Loucy (cell line): ENCODE results near the gene FAM53B.

Experiments
- CTCF ChIP-seq: fragments of 200-600 bp; sonication (generic); conservative IDR thresholded peaks from 2 replicates; pipeline ENCODE4 v1.5.1; 2014; ENCODE audit warnings: mild to moderate bottlenecking, antibody characterized with exemption, low read length
- EZH2phosphoT487 ChIP-seq: fragments of 200-600 bp; IDR thresholded peaks from 2 replicates; pipeline ENCODE4 v1.6.1; 2018; ENCODE audit warnings: antibody characterized with exemption, mild to moderate bottlenecking, moderate library complexity, borderline replicate concordance

- TF ChIP-seq CTCF (no peak), EZH2phosphoT487 (no peak)
Measured at GRCh38 chr10:124591123-124591495, 153.1 kb downstream of the FAM53B start.
